Stimulated activated CD8-positive, alpha-beta memory T cell treated with anti-CD3 and anti-CD28 coated beads, Interleukin-4, amount 100 ng/mL, for 4 hours (primary cell): ENCODE results near the gene NUCKS1.
"Not testable (repeated sequence)": the region's sequence is repeated elsewhere in the genome, so short reads cannot be mapped to it uniquely, and the experiment has no call there.

Experiments
- DNase-seq, 2 donors: peaks; one replicate each; pipeline ENCODE4 v3.0.0-alpha.2; 2020; ENCODE audit warnings: low read depth in 2 of 2, low spot score in 1 of 2

Gene NUCKS1

DNA sequence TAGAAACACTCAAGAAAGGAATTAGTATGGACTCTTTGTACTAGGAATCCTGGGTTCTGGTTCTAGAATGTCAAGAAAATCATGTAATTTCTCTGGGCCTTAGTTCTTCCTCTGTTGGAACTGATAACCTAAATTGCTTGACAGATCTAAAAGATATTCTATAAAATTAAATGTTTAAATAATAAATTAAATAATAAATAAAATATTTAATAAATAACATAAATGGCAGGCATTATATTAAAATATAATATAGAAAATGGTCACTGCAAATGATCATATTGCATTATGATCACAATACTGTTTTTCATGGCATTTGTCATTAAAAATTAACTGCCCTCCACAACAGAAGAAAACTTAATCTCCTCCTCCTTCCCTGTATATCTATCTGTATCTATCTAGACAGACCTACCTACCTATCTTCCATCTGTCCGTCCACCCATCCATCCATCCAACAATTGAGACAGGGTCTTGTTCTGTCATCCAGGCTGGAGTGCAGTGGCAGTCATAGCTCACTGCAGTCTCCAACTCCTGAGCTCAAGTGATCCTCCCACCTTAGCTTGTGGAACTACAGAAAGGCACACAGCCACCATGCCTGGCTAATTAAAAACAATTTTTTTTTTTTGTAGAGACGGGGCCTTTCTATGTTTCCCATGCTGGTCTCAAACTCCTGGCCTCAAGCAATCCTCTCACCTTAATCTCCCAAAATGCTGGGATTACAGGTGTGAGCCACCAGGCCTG, 16.4 kb downstream of the NUCKS1 start:
- DNase-seq = no peak

DNA sequence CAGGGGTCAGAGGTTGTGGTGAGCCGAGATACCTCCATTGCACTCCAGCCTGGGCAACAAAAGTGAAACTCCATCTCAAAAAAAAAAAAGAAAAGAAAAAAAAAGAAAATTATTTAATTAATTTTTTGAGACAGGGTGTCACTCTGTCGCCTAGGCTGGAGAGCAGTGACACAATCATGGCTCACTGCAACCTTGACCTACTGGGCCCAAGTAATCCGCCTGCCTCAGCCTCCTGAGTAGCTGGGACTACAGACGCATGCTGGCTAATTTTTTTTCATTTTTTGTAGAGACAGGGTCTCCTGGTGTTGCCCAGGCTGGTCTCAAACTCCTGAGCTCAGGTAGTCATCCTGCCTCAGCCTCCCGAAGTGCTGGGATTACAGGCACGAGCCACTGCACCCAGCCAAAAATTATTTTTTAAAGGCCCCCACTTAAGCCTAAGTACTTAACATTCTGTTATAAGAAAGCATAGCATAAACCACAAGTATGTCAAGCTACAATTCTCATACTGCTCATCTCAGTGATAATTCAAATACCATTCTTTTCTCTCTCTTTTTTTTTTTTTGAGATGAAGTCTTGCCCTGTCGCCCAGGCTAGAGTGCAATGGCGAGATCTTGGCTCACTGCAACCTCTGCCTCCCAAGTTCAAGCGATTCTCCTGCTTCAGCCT, 19.9 kb downstream of the NUCKS1 start:
- DNase-seq = no peak

DNA sequence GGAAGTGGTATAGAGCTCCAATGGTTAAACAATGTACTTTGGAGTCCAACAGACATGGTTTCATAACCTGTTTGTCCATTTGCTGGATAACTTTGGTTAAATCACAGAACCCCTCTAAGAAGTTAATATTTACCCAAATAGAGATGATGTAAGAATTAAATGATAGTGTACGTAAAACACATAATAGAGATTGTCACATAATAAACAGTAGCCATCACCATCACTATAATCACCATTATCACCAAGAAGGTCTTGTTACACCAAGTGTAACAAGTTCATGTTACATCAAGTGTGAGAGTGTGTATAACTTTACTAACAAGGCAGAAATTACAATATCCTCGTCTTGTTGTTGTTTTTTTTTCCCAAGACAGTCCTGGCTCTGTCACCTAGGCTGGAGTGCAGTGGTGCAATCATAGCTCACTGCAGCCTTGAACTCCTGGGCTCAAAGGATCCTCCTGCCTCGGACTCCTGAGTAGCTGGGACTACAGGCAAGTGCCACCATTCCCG, 23.3 kb downstream of the NUCKS1 start:
- no peak for DNase-seq

DNA sequence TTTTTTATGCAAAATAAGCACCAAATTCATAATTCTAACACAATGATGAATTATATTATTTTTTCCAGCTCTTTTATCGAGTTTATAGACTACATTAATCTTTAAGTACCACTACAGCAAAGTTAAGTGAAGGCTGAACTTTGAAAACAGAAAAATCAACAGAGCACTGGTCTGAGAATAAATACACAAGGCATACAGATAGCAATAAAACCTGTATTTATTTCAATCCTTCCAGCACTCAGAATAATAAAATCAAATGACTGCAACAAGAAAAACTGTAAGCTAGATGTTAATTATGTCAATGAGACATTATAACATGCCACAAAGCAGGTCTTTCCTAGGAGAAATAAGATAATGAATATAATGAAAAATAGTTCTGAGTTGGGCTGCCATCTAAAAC, 24.5 kb downstream of the NUCKS1 start:
- DNase-seq = no peak

DNA sequence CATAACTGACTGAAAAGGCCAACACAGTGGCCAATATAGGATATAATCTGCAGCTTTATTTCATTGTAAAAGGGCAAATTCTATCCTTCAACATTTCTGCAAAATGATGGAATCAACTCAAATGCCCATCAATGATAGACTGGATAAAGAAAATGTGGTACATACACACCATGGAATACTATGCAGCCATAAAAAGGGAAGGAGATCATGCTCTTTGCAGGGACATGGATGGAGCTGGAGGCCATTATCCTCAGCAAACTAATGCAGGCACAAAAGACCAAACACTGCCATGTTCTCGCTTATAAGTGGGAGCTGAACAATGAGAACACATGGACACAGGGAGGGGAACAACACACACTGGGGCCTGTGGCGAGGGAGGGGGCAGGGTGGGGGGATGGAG, 29.2 kb downstream of the NUCKS1 start:
- not testable (repeated sequence) for DNase-seq

DNA sequence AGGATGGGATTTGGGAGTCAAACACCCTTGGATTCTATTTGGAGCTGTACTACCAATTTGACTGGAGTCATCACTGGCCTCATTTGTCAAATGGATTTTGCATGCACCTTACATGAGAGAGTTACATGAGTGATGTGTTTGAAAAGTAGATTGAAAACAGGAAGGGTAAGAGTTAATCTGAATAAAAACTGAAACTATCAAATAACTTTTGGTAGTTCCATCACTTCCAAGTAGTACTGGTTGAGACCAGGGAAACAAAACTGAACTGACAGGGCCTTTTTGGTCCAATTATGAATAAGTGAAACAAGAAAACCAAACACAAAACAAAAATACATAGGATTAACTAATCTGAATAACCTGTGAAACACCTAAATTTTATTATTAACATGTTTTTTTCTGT, 30.2 kb downstream of the NUCKS1 start:
- DNase-seq = no peak

DNA sequence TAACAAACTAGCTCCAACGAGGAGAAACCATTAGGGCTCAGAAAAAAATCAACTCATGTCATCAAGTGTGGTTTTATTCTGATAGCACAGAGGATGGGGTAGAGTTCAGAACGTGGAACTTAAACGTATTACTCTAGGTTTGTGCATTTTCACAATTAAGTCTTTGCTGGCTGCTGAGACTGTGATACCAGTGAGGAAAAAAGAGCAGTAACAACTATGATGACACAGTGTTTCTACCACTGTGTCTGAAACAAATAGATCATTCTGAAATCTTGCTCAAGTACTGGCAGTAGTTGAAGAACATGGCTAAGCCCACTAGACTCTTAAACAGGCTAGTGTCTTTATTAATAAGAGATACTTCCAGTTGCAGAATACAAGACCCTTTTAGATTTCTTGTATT, 31.0 kb downstream of the NUCKS1 start:
- no peak for DNase-seq

DNA sequence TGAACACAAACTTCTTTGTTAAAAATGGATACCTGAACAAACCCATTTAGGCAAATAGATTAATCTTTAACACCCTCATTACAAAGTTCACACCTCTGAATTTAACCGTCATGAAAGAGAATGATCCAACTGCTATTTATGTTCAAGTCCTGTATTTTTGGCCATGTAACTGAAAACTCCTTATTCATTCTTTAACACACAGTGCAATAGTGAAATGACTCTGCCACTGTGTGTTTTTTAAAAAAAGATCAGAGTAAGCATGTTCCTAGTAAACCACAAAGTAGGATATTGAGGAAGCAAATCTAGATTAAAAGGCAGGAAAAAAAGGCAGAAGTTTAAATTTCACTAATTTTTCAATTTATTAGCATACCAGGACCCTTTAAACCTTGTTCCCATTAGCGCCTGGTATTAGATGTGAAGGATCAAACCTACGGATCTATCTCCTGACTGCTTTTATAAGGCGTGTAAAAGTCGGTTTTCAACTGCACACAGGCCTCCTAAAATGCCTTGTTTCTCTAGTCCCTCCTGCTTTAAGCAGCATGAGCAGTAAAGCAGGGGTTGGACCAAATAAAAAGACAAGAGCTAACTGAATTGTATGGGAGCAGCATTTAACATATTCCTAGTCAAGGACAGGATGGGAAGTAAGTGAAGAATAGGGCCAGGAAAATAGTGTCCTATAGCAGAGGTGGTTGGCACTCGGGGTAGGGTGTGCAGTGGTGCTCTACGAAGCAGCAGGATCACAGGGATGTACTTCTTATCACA, 33.4 kb downstream of the NUCKS1 start:
- no peak for DNase-seq

DNA sequence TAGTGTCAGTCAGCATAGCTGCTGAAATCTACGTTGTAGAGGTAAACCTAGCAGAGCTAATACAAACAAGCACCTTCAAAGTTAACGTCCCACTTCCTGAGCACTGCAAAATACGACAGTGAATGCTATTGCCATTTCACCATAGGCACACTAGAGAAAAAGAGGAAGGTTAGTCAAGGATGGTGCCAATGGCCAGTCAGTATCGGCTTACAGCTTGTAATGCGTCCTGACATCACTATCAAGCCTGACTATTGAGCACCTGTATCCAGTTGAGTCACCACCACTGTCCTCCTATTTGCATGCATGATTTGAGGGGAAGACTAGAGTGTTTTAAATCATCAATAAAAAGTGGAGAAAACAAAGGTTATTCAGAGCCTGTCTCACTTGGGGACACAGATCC, 34.4 kb downstream of the NUCKS1 start:
- DNase-seq = no peak

DNA sequence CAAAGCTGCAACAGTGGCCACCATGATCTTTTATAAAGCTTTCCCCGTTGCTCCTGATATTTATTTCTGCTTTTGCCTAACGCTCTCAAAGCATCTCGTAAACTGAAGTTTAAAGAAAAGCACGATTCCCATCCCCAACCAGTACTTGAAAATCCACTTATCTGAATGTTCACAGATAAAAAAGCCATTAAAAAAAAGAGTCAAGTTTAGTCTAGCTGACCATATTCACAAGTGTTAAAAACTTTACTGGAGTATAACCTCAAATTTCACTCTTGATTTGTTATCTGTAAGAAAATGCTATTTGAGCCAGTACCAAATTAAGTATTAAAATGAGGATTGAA, 35.1 kb downstream of the NUCKS1 start:
- DNase-seq = no peak

DNA sequence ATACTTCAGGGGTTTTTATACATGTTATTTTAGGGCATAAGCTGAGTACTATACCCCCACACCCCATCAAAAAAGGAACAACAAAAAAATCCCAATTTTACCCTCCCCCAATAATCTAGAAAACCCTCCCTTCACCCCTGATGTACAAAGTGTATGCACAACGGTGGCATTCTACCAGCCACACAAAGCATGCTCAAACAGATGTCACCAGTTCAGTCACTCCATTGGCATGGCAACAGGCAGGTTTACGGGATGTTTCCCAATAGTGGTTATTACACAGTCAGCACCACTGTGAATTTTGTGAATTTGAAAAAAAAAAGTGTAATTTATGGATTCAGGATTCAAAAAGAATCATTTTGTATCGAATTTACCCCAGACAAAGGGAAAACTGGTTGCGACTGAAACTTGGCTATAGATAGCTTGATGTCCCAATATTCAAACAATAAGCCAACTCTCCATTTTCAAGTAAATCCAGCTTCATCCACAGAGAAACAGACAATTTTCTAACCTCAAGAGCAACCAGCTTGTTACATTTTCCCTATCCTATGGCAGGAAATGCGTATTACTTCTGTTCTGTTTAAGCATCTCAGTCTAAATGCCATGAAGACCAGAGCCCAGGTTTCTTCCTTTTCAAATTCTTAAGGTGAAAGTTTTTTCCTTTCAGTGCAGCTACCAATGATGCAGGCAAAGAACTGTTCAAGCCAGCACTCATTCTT, 35.6 kb downstream of the NUCKS1 start:
- DNase-seq = no peak

DNA sequence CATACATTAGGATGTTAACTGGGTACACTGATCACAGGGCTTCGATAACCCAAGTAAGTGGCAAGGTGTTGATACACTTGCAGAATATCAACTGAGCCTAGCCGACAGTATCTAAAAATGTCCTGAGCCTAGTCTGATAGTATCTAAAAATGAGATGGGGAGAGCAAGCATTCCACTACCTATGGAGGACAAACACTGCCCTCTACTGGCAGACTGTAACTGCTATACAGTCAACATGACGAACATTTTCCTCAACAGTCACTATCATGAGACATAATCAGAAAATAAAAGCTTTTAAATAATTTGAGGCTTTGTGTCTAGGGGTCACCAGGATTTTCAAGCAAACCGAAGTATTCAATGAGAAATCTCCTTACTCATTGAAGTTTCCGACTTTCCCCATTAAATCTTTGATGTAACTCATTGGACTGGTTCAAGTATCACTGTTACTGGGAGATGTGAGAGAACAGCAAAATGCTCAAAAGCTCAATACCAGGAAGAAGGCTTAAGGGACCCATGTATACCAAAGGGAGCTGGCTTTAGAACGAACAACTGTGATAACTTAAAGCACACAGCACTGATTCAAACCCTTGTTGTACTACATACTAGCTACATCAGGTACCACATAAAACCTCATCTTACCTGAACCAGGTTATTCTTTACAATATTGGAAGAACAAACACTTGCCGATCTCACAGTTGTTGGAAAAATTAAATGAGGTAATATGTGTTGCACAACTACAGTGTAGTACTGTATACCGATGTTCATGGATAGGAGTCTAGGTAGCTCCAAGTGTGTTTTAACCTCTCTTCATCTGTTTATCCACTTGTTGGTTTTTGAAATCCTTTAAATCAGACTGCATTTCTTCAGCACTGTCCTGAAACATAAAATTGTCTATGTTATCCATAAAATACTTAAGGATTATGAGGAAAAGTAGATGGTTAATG, 38.6 kb downstream of the NUCKS1 start:
- peak in 1 of 2 donors; percentile 36 for DNase-seq

DNA sequence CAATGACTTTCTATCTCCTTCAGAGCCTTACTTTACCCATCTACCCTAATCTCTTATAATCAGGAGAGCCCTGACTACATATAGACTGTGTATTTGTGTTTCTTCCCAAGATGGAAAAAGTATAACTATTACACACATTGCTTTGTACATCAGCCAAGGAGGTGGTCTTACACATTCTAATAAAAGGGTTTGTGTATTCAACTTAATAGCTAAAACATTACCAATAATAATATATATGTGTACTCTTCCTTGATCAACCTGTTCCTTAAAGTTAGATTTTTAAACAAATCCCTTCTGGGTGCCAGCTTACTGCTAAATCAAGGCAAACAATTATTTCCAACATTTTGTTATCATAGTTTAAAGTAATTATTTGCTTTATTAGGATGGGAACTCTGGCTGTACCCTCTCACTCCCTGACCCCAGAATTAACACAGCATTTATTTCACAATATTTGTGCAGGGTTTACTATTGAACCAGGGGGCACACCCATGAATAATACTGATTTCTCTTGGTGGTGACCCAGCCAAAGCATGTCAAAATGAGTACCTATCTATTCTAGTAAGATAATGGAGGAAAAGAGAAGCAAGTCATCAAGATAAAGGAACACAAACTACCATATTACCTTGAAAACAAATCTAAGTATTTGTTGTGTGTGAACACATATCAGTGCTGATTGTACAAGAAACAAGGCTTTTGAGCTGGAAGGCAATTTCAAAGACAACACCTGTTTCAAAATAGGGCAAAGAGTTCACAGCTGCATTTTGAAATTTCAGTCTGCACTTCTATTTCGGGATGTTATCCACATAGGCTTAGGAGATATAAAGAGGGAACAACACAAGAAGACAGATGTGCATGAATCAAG, 39.5 kb downstream of the NUCKS1 start:
- DNase-seq = no peak

DNA sequence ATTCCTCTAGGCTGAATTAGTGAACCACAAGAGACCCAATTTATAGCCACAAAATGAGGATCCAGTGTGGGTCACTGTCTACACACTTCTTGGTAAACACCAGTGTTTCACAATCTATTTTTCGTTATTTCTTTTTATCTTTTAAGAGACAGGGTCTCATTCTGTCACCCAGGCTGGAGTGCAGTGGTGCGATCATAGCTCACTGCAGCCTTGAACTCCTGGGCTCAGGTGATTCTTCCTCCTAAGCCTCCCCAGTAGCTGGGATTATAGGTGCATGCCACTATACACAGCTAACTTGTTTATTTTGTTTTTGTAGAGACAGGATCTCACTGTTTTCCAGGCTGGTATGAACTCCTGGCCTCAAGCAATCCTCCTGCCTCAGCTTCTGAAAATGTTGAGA, 40.3 kb downstream of the NUCKS1 start:
- no peak for DNase-seq

DNA sequence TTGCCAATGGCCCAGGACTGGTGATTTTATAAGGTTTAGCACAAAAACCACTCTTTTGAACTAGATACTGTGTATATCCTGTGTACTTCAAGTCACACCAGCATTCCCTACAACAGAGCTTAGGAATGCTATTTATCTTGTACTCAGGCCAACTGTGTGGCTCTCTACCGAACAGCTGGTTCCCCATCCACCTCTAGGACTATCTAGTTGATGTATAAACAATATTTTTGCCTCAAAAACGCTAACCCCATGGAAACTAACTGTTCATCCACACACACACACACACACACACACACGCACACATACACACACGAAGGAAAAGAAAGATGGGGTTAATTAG, 41.0 kb downstream of the NUCKS1 start:
- DNase-seq = no peak

DNA sequence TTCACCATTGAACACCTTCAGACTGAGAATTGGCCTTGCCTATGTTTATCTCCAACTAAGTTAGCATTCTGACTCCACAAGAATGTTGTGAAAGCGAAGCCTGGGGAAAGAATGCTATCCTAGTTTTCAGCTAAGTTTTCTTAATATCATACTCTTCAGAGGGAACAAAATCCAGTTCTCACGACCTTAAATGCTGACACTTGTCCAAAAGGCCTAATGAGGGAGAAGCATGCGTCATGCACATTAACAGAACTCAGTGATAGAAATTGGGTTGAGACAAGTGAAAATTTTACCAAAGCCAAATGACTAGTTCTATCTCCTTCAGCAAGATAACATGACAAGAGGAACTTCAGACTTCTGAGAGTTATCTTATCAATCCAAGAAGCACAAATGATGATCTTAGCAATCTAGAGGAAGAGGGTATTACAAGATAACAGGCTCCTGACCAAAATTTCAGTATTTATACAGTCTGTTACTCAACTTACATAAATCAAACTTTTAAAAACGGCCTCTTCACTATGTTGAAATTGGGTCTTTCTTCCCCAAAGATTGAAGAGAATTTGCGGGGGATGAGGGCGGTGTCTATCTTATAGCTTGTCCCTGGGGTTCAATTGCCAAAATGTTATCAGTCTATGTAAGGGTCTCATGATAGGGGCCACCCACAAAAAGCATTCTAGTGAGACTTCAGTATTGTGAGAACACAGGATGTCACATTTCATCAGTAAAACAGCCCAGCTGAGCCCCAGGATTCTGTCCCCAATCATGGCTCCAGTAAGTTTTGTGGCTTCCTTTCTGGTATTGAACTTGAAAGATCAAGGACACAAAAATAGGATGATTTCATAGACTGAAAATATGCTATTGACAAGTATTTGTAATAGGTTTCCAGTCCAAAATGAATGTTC, 43.1 kb downstream of the NUCKS1 start:
- DNase-seq = no peak

DNA sequence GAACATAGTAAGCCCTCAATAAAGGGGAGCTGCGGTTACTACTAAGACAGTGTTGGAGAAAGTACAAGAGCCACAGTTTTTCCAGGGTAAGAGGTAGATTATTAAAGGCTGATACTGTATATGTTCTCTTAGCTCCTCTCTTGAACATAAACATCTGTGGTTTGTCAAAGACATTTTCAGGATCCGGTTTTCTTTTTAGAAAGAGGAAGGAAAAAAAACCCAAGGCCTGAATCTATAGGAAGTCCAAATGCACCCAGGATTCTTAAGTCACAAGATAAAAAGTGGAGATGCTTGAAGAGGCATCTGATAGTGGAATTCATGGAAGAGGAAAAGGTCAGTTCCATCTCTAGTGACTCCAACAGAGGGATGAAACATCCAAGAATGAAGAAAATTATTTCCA, 45.1 kb downstream of the NUCKS1 start:
- DNase-seq = no peak

DNA sequence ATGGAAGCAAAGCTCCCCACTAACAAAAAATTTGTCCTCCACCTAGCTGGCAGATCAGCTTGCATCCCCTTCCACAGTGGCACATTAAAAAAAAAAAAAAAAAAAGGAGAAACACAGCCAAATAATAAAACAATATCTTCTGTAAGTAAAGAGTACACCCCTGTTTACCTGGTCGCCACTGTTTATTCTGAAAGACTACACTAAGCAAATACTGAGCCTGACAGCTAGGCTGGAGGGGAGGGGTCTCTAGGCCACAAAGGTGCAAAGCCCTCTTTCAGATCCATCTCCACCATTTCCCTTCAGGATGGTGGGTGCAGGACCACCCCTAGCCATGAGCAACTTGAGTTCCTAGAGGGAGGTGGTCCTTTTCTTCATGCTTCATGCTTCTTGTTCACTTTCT, 46.9 kb downstream of the NUCKS1 start:
- DNase-seq = no peak

DNA sequence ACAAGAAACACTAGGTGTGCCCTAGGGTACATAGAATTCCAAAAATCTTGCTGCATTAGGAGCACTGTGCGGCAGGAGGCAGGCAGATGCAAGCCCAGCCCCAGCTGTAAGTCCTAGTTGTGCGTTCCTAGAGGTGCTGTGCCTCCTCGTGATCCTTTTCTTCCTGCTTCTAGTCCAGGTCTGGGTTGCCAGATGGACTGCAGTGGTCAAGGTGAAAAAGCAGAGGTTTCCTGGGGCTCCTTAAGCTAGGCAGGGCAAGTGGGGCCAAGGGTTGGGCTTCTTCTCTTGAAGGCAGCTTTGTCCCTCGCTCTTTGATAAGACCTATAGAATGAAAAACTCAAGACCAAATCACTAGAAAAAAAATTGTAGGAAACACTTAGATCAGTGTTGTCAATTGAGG, 48.1 kb downstream of the NUCKS1 start:
- no peak for DNase-seq
